HEK293 (cell line): ENCODE results near the gene FUT8.

Experiments used
- CTCF ChIA-PET: fragments of 350-600 bp; formaldehyde crosslinking; extraction: SDS; loops from one replicate; lab custom pipeline; 2021; ENCODE audit warnings: antibody characterized with exemption; lab: Yijun Ruan, JAX
- POLR2A ChIA-PET: fragments of 300-600 bp; formaldehyde crosslinking; extraction: SDS; loops from one replicate; lab custom pipeline; 2020; ENCODE audit warnings: antibody characterized with exemption, inconsistent platforms; lab: Yijun Ruan, JAX
- H3K27ac ChIP-seq: fragments of 200-500 bp; sonication (Bioruptor generic); 2 replicates; pipeline ENCODE4 v1.5.1; 2014; ENCODE audit warnings: low read depth, low read length, control low read depth, inconsistent platforms; ENCODE audit errors: extremely low read depth
- H3K36me3 ChIP-seq, 2 experiments: fragments of 200-500 bp in 1 of 2; sonication (Bioruptor generic) in 1 of 2; 1 replicate in 1 of 2; 2 replicates in 1 of 2; pipeline ENCODE4 v1.5.1; 2014 to 2017; ENCODE audit warnings: inconsistent platforms in 2 of 2, low read length in 2 of 2; ENCODE audit not compliant: control insufficient read depth in 2 of 2, insufficient read depth in 1 of 2
- H3K4me1 ChIP-seq: fragments of 200-500 bp; sonication (Bioruptor generic); 2 replicates; pipeline ENCODE4 v1.5.1; 2014; ENCODE audit warnings: mild to moderate bottlenecking, low read length, inconsistent platforms; ENCODE audit not compliant: control insufficient read depth, insufficient read depth
- H3K4me3 ChIP-seq: 2 replicates; pipeline ENCODE4 v1.5.1; 2011; ENCODE audit warnings: low read depth, mild to moderate bottlenecking, control low read depth, low read length, moderate library complexity
- H3K9me3 ChIP-seq: fragments of 200-500 bp; sonication (Bioruptor generic); 2 replicates; pipeline ENCODE4 v1.5.1; 2014; ENCODE audit warnings: low read depth, low read length, inconsistent platforms; ENCODE audit not compliant: control insufficient read depth, insufficient read depth
- GLI2 ChIP-seq: fragments of 450-650 bp; formaldehyde crosslinking; IDR thresholded peaks from 2 replicates; pipeline ENCODE4; 2017; ENCODE audit warnings: missing biosample characterization, missing genetic modification characterization, low read depth, borderline replicate concordance
- PRDM1 ChIP-seq: fragments of 450-650 bp; formaldehyde crosslinking; IDR thresholded peaks from 2 replicates; pipeline ENCODE4; 2016; ENCODE audit warnings: missing biosample characterization, missing genetic modification characterization
- YY2 ChIP-seq: fragments of 450-650 bp; formaldehyde crosslinking; IDR thresholded peaks from 2 replicates; pipeline ENCODE4 v1.5.1; 2016; ENCODE audit warnings: missing biosample characterization, missing genetic modification characterization
- ZNF2 ChIP-seq: fragments of 450-650 bp; formaldehyde crosslinking; IDR thresholded peaks from 2 replicates; pipeline ENCODE4 v1.5.1; 2016; ENCODE audit warnings: missing biosample characterization, missing genetic modification characterization
- ZNF24 ChIP-seq: fragments of 450-650 bp; formaldehyde crosslinking; IDR thresholded peaks from 2 replicates; pipeline ENCODE4 v1.5.1; 2016; ENCODE audit warnings: missing biosample characterization, missing genetic modification characterization
- ZNF274 ChIP-seq, 2 experiments: fragments of 200-500 bp in 1 of 2; fragments of 450-650 bp in 1 of 2; sonication (Bioruptor generic) in 1 of 2; formaldehyde crosslinking in 1 of 2; IDR thresholded peaks; 2 replicates each; pipeline versions ENCODE4 v1.5.1 to v1.6.1; 2014 to 2016; ENCODE audit warnings: borderline replicate concordance in 1 of 2, inconsistent platforms in 1 of 2, low read length in 1 of 2, missing biosample characterization in 1 of 2, missing genetic modification characterization in 1 of 2
- ZNF426 ChIP-seq: fragments of 450-650 bp; formaldehyde crosslinking; IDR thresholded peaks from 2 replicates; pipeline ENCODE4 v1.5.1; 2017; ENCODE audit warnings: missing biosample characterization, missing genetic modification characterization, mild to moderate bottlenecking, inconsistent platforms, moderate library complexity
- ZNF48 ChIP-seq: fragments of 450-650 bp; formaldehyde crosslinking; IDR thresholded peaks from 2 replicates; pipeline ENCODE4 v1.5.1; 2016; ENCODE audit warnings: missing biosample characterization, missing genetic modification characterization
- ZNF529 ChIP-seq: fragments of 450-650 bp; formaldehyde crosslinking; IDR thresholded peaks from 2 replicates; pipeline ENCODE4 v1.5.1; 2017; ENCODE audit warnings: missing genetic modification characterization, missing biosample characterization; ENCODE audit not compliant: insufficient replicate concordance
- ZNF549 ChIP-seq: fragments of 450-650 bp; IDR thresholded peaks from 2 replicates; pipeline ENCODE4 v1.5.1; 2018; ENCODE audit warnings: missing biosample characterization, missing genetic modification characterization, mild to moderate bottlenecking, inconsistent platforms, moderate library complexity
- ZNF776 ChIP-seq: fragments of 450-650 bp; formaldehyde crosslinking; IDR thresholded peaks from 2 replicates; pipeline ENCODE4 v1.5.0; 2017; ENCODE audit warnings: missing biosample characterization, missing genetic modification characterization, borderline replicate concordance
- ZNF791 ChIP-seq: fragments of 450-650 bp; formaldehyde crosslinking; IDR thresholded peaks from 2 replicates; pipeline ENCODE4 v1.5.1; 2016; ENCODE audit warnings: missing biosample characterization, missing genetic modification characterization
- TF ChIP-seq, protein P1 (sequence below): fragments of 450-650 bp; IDR thresholded peaks from 2 replicates; pipeline ENCODE4 v1.5.1; 2018; ENCODE audit warnings: missing biosample characterization, mild to moderate bottlenecking, missing genetic modification characterization
- TF ChIP-seq, protein P2 (sequence below): fragments of 450-650 bp; formaldehyde crosslinking; IDR thresholded peaks from 2 replicates; pipeline ENCODE4 v1.5.0; 2017; ENCODE audit warnings: missing biosample characterization, missing genetic modification characterization, borderline replicate concordance
- TF ChIP-seq, protein P3 (sequence below): fragments of 450-650 bp; formaldehyde crosslinking; IDR thresholded peaks from 2 replicates; pipeline ENCODE4 v1.5.1; 2016; ENCODE audit warnings: missing biosample characterization, missing genetic modification characterization
- TF ChIP-seq, protein P4 (sequence below): fragments of 450-650 bp; formaldehyde crosslinking; IDR thresholded peaks from 2 replicates; pipeline ENCODE4 v1.5.1; 2016; ENCODE audit warnings: missing biosample characterization, missing genetic modification characterization
- TF ChIP-seq, protein P5 (sequence below): fragments of 450-650 bp; formaldehyde crosslinking; IDR thresholded peaks from 2 replicates; pipeline ENCODE4 v1.5.1; 2016; ENCODE audit warnings: missing biosample characterization, missing genetic modification characterization
- TF ChIP-seq, protein P6 (sequence below): fragments of 450-650 bp; formaldehyde crosslinking; IDR thresholded peaks from 2 replicates; pipeline ENCODE4 v1.5.1; 2016; ENCODE audit warnings: missing biosample characterization, missing genetic modification characterization

The FUT8 gene

DNA sequence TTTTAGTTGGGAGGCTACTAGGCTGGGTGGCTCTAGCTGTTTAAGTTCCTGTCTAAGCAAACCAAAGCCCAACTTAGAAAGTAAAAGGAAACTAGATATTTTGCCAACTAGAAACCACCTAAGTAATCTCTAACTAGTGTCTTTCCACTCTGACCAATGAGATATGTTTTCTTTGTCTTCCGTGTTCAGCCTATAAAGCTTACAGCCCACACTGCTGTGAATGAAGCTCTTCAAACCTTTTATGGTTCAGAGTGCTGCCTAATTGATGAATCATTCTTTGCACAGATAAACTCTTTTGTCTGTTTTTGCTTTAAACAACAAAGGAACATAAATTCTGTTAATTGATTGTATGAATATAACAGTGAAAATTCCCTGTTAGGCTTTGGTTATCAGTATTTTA lies 66.1 kb downstream of the FUT8 start (continued):
- no peak for TF ChIP-seq ZNF776 (tag by site-specific recombination)
- TF ChIP-seq, protein P1, sequence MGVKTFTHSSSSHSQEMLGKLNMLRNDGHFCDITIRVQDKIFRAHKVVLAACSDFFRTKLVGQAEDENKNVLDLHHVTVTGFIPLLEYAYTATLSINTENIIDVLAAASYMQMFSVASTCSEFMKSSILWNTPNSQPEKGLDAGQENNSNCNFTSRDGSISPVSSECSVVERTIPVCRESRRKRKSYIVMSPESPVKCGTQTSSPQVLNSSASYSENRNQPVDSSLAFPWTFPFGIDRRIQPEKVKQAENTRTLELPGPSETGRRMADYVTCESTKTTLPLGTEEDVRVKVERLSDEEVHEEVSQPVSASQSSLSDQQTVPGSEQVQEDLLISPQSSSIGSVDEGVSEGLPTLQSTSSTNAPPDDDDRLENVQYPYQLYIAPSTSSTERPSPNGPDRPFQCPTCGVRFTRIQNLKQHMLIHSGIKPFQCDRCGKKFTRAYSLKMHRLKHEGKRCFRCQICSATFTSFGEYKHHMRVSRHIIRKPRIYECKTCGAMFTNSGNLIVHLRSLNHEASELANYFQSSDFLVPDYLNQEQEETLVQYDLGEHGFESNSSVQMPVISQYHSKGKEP: no peak
- TF ChIP-seq, protein P2, sequence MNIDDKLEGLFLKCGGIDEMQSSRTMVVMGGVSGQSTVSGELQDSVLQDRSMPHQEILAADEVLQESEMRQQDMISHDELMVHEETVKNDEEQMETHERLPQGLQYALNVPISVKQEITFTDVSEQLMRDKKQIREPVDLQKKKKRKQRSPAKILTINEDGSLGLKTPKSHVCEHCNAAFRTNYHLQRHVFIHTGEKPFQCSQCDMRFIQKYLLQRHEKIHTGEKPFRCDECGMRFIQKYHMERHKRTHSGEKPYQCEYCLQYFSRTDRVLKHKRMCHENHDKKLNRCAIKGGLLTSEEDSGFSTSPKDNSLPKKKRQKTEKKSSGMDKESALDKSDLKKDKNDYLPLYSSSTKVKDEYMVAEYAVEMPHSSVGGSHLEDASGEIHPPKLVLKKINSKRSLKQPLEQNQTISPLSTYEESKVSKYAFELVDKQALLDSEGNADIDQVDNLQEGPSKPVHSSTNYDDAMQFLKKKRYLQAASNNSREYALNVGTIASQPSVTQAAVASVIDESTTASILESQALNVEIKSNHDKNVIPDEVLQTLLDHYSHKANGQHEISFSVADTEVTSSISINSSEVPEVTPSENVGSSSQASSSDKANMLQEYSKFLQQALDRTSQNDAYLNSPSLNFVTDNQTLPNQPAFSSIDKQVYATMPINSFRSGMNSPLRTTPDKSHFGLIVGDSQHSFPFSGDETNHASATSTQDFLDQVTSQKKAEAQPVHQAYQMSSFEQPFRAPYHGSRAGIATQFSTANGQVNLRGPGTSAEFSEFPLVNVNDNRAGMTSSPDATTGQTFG (tag by site-specific recombination): no peak
- no peak for TF ChIP-seq ZNF529 (tag by site-specific recombination)
- no peak for TF ChIP-seq ZNF791 (tag by site-specific recombination)
- no peak for TF ChIP-seq ZNF2 (tag by site-specific recombination)
- no peak for TF ChIP-seq ZNF24 (tag by site-specific recombination)

DNA sequence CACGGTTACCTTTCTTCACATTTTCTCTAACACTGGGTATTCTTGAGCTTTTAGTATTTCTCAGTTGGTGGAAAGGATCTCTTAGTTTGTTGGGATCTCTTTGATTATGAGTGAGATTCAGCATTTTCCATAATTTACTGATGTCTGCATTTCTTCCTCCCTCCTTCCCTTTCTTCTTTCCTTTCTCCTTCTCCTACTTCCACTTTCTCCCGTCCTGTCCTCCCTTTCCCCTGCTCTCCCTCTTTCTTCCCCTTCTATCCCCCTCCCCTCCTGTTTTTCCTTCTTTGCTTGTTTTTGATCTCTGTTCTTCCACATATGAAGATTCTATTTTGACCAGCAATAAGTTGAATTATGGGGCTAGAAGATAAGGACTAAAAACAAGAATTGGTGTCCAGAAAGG lies 66.9 kb downstream of the FUT8 start:
- CTCF ChIA-PET: no interaction called here
- H3K4me3 ChIP-seq: no peak overlapping the region
- POLR2A ChIA-PET: no interaction called here
- H3K36me3 ChIP-seq: no peaks in the 10 kb centered on the region
- TF ChIP-seq ZNF549 (tag by site-specific recombination) (no peak), PRDM1 (peak; percentile 96)
- no peak overlapping the region for H3K27ac ChIP-seq
- H3K4me1 ChIP-seq: peaks cover 13% of the 10 kb centered on the region
- H3K9me3 ChIP-seq: no peaks in the 10 kb centered on the region

DNA sequence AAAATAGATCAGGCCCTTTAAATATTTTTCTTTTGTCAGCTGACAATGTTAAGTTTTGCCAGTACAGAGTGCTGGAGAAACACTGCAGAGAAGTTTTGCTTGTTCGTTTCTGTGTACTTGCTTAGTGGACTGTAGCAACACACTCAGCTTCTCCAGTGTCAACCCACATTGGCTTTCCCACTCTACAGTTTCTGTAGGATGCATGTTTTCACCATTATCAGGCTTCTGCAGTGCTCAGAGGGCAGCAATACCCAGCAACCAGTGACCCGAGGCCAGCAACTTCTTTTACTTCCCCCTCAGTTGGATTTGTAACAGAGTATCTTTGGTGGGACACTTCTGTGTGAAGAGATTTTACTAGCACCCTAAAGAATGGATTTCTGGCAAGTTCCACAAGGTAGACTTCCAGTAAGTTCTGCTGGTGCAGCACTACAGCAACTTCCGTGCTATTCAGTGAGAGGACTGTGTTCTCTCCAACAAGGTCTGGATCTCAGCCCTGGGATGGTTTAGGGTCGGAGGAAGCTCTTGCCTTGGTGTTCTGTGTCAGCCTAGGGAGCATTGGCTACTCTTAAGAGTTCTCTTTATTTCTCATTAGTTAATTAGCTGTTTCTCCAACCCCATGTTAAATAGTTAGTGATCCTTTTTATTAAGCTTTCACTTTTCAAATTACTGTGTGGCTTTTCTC lies 70.4 kb downstream of the FUT8 start:
- Histone ChIP-seq H3K36me3 (no peaks in the 10 kb centered on the region), H3K4me3 (no peak overlapping the region), H3K9me3 (no peaks in the 10 kb centered on the region), H3K4me1 (peaks cover 15% of the 10 kb centered on the region), H3K27ac (no peak overlapping the region)
- CTCF ChIA-PET: interaction anchor here (0.6 kb wide), 1 partner anchor 23 kb away, joined by 3 read pairs; no protein-coding TSS in a partner anchor
- POLR2A ChIA-PET: no interaction called here
- TF ChIP-seq, protein P3, sequence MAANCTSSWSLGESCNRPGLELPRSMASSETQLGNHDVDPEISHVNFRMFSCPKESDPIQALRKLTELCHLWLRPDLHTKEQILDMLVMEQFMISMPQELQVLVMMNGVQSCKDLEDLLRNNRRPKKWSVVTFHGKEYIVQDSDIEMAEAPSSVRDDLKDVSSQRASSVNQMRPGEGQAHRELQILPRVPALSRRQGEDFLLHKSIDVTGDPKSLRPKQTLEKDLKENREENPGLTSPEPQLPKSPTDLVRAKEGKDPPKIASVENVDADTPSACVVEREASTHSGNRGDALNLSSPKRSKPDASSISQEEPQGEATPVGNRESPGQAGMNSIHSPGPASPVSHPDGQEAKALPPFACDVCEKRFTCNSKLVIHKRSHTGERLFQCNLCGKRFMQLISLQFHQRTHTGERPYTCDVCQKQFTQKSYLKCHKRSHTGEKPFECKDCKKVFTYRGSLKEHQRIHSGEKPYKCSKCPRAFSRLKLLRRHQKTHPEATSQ (tag by site-specific recombination): no peak
- TF ChIP-seq, protein P4, sequence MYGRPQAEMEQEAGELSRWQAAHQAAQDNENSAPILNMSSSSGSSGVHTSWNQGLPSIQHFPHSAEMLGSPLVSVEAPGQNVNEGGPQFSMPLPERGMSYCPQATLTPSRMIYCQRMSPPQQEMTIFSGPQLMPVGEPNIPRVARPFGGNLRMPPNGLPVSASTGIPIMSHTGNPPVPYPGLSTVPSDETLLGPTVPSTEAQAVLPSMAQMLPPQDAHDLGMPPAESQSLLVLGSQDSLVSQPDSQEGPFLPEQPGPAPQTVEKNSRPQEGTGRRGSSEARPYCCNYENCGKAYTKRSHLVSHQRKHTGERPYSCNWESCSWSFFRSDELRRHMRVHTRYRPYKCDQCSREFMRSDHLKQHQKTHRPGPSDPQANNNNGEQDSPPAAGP (tag by site-specific recombination): no peak
- no peak for TF ChIP-seq YY2
- no peak for TF ChIP-seq ZNF48 (tag by site-specific recombination)
- TF ChIP-seq, protein P5, sequence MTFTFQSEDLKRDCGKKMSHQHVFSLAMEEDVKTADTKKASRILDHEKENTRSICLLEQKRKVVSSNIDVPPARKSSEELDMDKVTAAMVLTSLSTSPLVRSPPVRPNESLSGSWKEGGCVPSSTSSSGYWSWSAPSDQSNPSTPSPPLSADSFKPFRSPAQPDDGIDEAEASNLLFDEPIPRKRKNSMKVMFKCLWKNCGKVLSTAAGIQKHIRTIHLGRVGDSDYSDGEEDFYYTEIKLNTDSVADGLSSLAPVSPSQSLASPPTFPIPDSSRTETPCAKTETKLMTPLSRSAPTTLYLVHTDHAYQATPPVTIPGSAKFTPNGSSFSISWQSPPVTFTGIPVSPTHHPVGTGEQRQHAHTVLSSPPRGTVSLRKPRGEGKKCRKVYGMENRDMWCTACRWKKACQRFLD (tag by site-specific recombination): no peak
- no peak for TF ChIP-seq ZNF274 (IDR thresholded peaks at IDR 0.05; ENCODE audit: low read length)
- no peak for TF ChIP-seq ZNF274 (tag by site-specific recombination; IDR thresholded peaks at IDR 0.05; ENCODE audit: borderline replicate concordance)
- TF ChIP-seq ZNF426 (tag by site-specific recombination): no peak
- TF ChIP-seq, protein P6, sequence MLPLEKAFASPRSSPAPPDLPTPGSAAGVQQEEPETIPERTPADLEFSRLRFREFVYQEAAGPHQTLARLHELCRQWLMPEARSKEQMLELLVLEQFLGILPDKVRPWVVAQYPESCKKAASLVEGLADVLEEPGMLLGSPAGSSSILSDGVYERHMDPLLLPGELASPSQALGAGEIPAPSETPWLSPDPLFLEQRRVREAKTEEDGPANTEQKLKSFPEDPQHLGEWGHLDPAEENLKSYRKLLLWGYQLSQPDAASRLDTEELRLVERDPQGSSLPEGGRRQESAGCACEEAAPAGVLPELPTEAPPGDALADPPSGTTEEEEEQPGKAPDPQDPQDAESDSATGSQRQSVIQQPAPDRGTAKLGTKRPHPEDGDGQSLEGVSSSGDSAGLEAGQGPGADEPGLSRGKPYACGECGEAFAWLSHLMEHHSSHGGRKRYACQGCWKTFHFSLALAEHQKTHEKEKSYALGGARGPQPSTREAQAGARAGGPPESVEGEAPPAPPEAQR (tag by site-specific recombination): no peak
- no peak for TF ChIP-seq GLI2 (tag by site-specific recombination)
